Smooth muscle cell (in vitro differentiated cells): Measurements from ENCODE around the gene IL16. TPM values are rescaled to one million over a fixed set of nuclear protein-coding genes. Genes with fewer than 3 reads are reported as not detected.

ENCODE experiments used
- DNase-seq: peaks from one replicate; lab custom pipeline; 2025; ENCODE audit not compliant: unreplicated experiment; lab: John Stamatoyannopoulos, UW
- H2AFZ ChIP-seq: fragments of 200-600 bp; sonication (generic); 2 replicates; pipeline ENCODE4 v1.6.0; 2016; ENCODE audit warnings: antibody characterized with exemption, low read depth, mild to moderate bottlenecking
- H3F3A ChIP-seq: fragments of 200-600 bp; sonication (generic); 2 replicates; pipeline ENCODE4 v1.6.0; 2017; ENCODE audit warnings: antibody characterized with exemption, low read depth
- H3K27ac ChIP-seq: fragments of 200-600 bp; sonication (generic); 2 replicates; pipeline ENCODE4 v1.5.1; 2016; ENCODE audit warnings: low read depth, mild to moderate bottlenecking
- H3K27me3 ChIP-seq: fragments of 200-600 bp; sonication (generic); 2 replicates; pipeline ENCODE4 v1.6.1; 2016; ENCODE audit warnings: low read depth, mild to moderate bottlenecking
- H3K36me3 ChIP-seq: fragments of 200-600 bp; sonication (generic); 2 replicates; pipeline ENCODE4 v1.5.1; 2016; ENCODE audit warnings: low read depth
- H3K4me1 ChIP-seq: fragments of 200-600 bp; sonication (generic); 2 replicates; pipeline ENCODE4 v1.5.1; 2016; ENCODE audit warnings: low read depth
- H3K4me2 ChIP-seq: fragments of 200-600 bp; sonication (generic); 2 replicates; pipeline ENCODE4 v1.6.0; 2016; ENCODE audit warnings: mild to moderate bottlenecking
- H3K4me3 ChIP-seq: fragments of 200-600 bp; sonication (generic); 2 replicates; pipeline ENCODE4 v1.5.1; 2016; ENCODE audit warnings: mild to moderate bottlenecking
- H3K79me2 ChIP-seq: fragments of 200-600 bp; sonication (generic); 2 replicates; pipeline ENCODE4 v1.6.0; 2016; ENCODE audit warnings: low read depth, mild to moderate bottlenecking
- H3K9ac ChIP-seq: fragments of 200-600 bp; sonication (generic); 2 replicates; pipeline ENCODE4 v1.6.0; 2016; ENCODE audit warnings: low read depth
- H3K9me3 ChIP-seq: fragments of 200-600 bp; sonication (generic); replicated peaks from 2 replicates; pipeline ENCODE4 v1.5.1; 2016; ENCODE audit warnings: low read depth
- H4K20me1 ChIP-seq: fragments of 200-600 bp; sonication (generic); 2 replicates; pipeline ENCODE4 v1.6.0; 2016; ENCODE audit warnings: low read depth
- CTCF ChIP-seq: fragments of 200-600 bp; sonication (generic); IDR thresholded peaks from 2 replicates; pipeline ENCODE4 v1.5.1; 2017; ENCODE audit warnings: borderline replicate concordance, mild to moderate bottlenecking, antibody characterized with exemption; ENCODE audit not compliant: insufficient read depth, poor library complexity, severe bottlenecking
- WGBS: methylation state at CpG from one replicate; pipeline ENCODE4 v1.1.7; 2016; ENCODE audit warnings: low lambda C conversion rate; 5-methylcytosine and 5-hydroxymethylcytosine counted together
- polyA plus RNA-seq: library from polyadenylated mRNA; unstranded; fragments of >200 nt; fragmentation: Nextera tagmentation; extraction: Ambion mirVana; gene quantifications from 2 replicates; pipeline ENCODE4 v1.2.1, GENCODE V29; 2016
- total RNA-seq: library from RNA; depleted of rRNA; stranded (reverse); fragments of >200 nt; gene quantifications from 2 replicates; pipeline ENCODE4 v1.2.3, GENCODE V29; 2014

Gene IL16
- total and polyA plus RNA-seq, 2 experiments from 2014 or later: 1.3 to 1.4 TPM

- no peaks in the 10 kb centered on the region for H3K36me3 ChIP-seq
- 57% methylated on average over 21 of the region's 22 CpGs for WGBS
- peak; percentile 23 for DNase-seq
- no peaks in the 10 kb centered on the region for H3F3A ChIP-seq
- no peaks in the 10 kb centered on the region for H3K9me3 ChIP-seq
- peak overlapping the region; percentile 68 for H3K27ac ChIP-seq
- no peaks in the 10 kb centered on the region for H3K4me1 ChIP-seq
- H3K4me2 ChIP-seq: peak overlapping the region; percentile 51
- H3K4me3 ChIP-seq: no peak overlapping the region
- no peaks in the 10 kb centered on the region for H3K27me3 ChIP-seq
- no peak overlapping the region for H2AFZ ChIP-seq
- H4K20me1 ChIP-seq: no peaks in the 10 kb centered on the region
- no peaks in the 10 kb centered on the region for H3K79me2 ChIP-seq
- TF ChIP-seq CTCF: no peak
- H3K9ac ChIP-seq: no peak overlapping the region
Observed at GRCh38 chr15:81312790-81313543, 116.3 kb downstream of the IL16 start.

GRCh38 chr15:81313686-81314085, 117.0 kb downstream of the IL16 start:
- no peak for DNase-seq
- TF ChIP-seq CTCF: no peak
- Histone ChIP-seq H2AFZ (no peak overlapping the region), H3K4me3 (no peak overlapping the region), H3F3A (no peaks in the 10 kb centered on the region), H3K79me2 (no peaks in the 10 kb centered on the region), H3K4me1 (no peaks in the 10 kb centered on the region), H3K27ac (peak overlapping the region; percentile 68), H3K36me3 (peaks cover 6% of the 10 kb centered on the region), H3K9me3 (no peaks in the 10 kb centered on the region), H3K27me3 (no peaks in the 10 kb centered on the region), H3K9ac (no peak overlapping the region), H4K20me1 (no peaks in the 10 kb centered on the region), H3K4me2 (peak overlapping the region; percentile 51)
- 92% methylated on average over 5 of the region's 5 CpGs for WGBS

- H2AFZ ChIP-seq: no peak overlapping the region
- no peak overlapping the region for H3K9ac ChIP-seq
- peaks cover 7% of the 10 kb centered on the region for H3K36me3 ChIP-seq
- H4K20me1 ChIP-seq: no peaks in the 10 kb centered on the region
- DNase-seq: no peak
- no peaks in the 10 kb centered on the region for H3K79me2 ChIP-seq
- no peak for TF ChIP-seq CTCF
- H3F3A ChIP-seq: no peaks in the 10 kb centered on the region
- no peaks in the 10 kb centered on the region for H3K27me3 ChIP-seq
- no peaks in the 10 kb centered on the region for H3K4me1 ChIP-seq
- WGBS: 93% methylated on average over 5 of the region's 5 CpGs
- H3K27ac ChIP-seq: no peak overlapping the region
- H3K9me3 ChIP-seq: no peaks in the 10 kb centered on the region
- no peak overlapping the region for H3K4me3 ChIP-seq
- H3K4me2 ChIP-seq: no peak overlapping the region
Observed at GRCh38 chr15:81314378-81314777, 117.7 kb downstream of the IL16 start.

GRCh38 chr15:81315452-81316175, 118.9 kb downstream of the IL16 start:
- H3K36me3 ChIP-seq: peaks cover 11% of the 10 kb centered on the region
- WGBS: 89% methylated on average over 14 of the region's 14 CpGs

More at GRCh38 chr15:81315452-81316175, 118.9 kb downstream of the IL16 start:
- Histone ChIP-seq H3K4me2 (no peak overlapping the region), H3K79me2 (no peaks in the 10 kb centered on the region), H3K27ac (no peak overlapping the region), H3K9me3 (no peaks in the 10 kb centered on the region), H3K9ac (no peak overlapping the region), H3K27me3 (no peaks in the 10 kb centered on the region), H3F3A (no peaks in the 10 kb centered on the region), H4K20me1 (no peaks in the 10 kb centered on the region), H2AFZ (no peak overlapping the region), H3K4me1 (no peaks in the 10 kb centered on the region), H3K4me3 (no peak overlapping the region)
- no peak for TF ChIP-seq CTCF
- DNase-seq: no peak
